Hepatocyte (in vitro differentiated cells): Measurements from ENCODE around the gene BEND6. TPM values are rescaled to one million over a fixed set of nuclear protein-coding genes. Genes with fewer than 3 reads are reported as not detected.

ENCODE experiments used
- DNase-seq: peaks from one replicate; pipeline ENCODE4 v3.0.0-alpha.2; 2016; ENCODE audit warnings: low spot score
- H2AFZ ChIP-seq: fragments of 200-600 bp; sonication (generic); 2 replicates; pipeline ENCODE4 v1.6.0; 2016; ENCODE audit warnings: antibody characterized with exemption, mild to moderate bottlenecking
- H3K27ac ChIP-seq: fragments of 200-600 bp; sonication (generic); 2 replicates; pipeline ENCODE4 v1.5.1; 2016; ENCODE audit warnings: mild to moderate bottlenecking
- H3K27me3 ChIP-seq: fragments of 200-600 bp; sonication (generic); 2 replicates; pipeline ENCODE4 v1.6.1; 2016
- H3K36me3 ChIP-seq: fragments of 200-600 bp; sonication (generic); replicated peaks from 2 replicates; pipeline ENCODE4 v1.5.1; 2016; ENCODE audit warnings: low read depth; ENCODE audit not compliant: insufficient read depth
- H3K4me1 ChIP-seq: fragments of 200-600 bp; sonication (generic); 2 replicates; pipeline ENCODE4 v1.5.1; 2016; ENCODE audit warnings: mild to moderate bottlenecking, moderate library complexity; ENCODE audit not compliant: insufficient read depth
- H3K4me2 ChIP-seq: fragments of 200-600 bp; sonication (generic); 2 replicates; pipeline ENCODE4 v1.6.0; 2016
- H3K4me3 ChIP-seq: fragments of 200-600 bp; sonication (generic); 2 replicates; pipeline ENCODE4 v1.5.1; 2016; ENCODE audit warnings: mild to moderate bottlenecking
- H3K79me2 ChIP-seq: fragments of 200-600 bp; sonication (generic); 2 replicates; pipeline ENCODE4 v1.6.0; 2017; ENCODE audit warnings: mild to moderate bottlenecking
- H3K9me2 ChIP-seq: fragments of 200-600 bp; sonication (generic); replicated peaks from 2 replicates; pipeline ENCODE4 v1.6.0; 2017; ENCODE audit warnings: mild to moderate bottlenecking; ENCODE audit not compliant: insufficient read depth
- H3K9me3 ChIP-seq: fragments of 200-600 bp; sonication (generic); 2 replicates; pipeline ENCODE4 v1.5.1; 2016; ENCODE audit warnings: low read depth, mild to moderate bottlenecking
- H4K20me1 ChIP-seq: fragments of 200-600 bp; sonication (generic); 2 replicates; pipeline ENCODE4 v1.6.0; 2016; ENCODE audit warnings: mild to moderate bottlenecking; ENCODE audit not compliant: insufficient read depth, poor library complexity, severe bottlenecking
- EZH2 ChIP-seq: fragments of 200-600 bp; sonication (generic); IDR thresholded peaks from 2 replicates; pipeline ENCODE4 v1.6.1; 2016; ENCODE audit warnings: antibody characterized with exemption, mild to moderate bottlenecking, borderline replicate concordance
- EZH2phosphoT487 ChIP-seq: fragments of 200-600 bp; sonication (generic); IDR thresholded peaks from one replicate; pipeline ENCODE4 v1.6.1; 2018; ENCODE audit warnings: antibody characterized with exemption, mild to moderate bottlenecking, low read depth, moderate library complexity; ENCODE audit not compliant: unreplicated experiment, severe bottlenecking
- WGBS: methylation state at CpG from one replicate; pipeline ENCODE4 v1.1.6; 2016; ENCODE audit warnings: low lambda C conversion rate; ENCODE audit errors: missing lambda C conversion rate; 5-methylcytosine and 5-hydroxymethylcytosine counted together
- polyA plus RNA-seq: library from polyadenylated mRNA; unstranded; fragments of >200 nt; fragmentation: Nextera tagmentation; extraction: Ambion mirVana; gene quantifications from 2 replicates; pipeline ENCODE4 v1.2.1, GENCODE V29; 2016
- total RNA-seq: library from RNA; depleted of rRNA; stranded (reverse); fragments of >200 nt; gene quantifications from 2 replicates; pipeline ENCODE4 v1.2.3, GENCODE V29; 2014
- TF ChIP-seq, protein P1 (sequence below): fragments of 200-600 bp; sonication (generic); IDR thresholded peaks from 2 replicates; pipeline ENCODE4 v1.5.1; 2016; ENCODE audit warnings: antibody characterized with exemption, mild to moderate bottlenecking; ENCODE audit not compliant: poor library complexity

Gene BEND6
- total and polyA plus RNA-seq, 2 experiments from 2014 or later: 1.2 to 2.0 TPM

DNA sequence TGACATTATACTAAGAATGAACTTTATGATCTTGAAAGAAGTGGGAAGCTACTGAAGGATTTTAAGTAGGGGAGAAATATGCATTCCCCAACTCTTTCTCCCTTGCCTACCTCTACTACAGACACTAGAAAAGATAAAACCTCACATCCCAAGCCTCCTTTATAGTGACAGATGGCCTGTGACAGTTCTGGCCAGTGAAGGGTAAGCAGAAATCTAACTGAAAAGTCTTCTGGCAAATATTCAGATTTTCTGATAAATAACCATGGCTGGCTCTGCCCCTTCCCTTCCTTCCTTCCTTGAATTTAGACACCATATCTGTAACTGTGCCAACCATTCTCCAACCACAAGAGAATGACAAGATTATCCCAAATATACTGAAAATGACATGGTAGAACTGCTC lies 10.2 kb upstream of the BEND6 start:
- H3K27ac ChIP-seq: no peak overlapping the region
- H4K20me1 ChIP-seq: no peaks in the 10 kb centered on the region
- no peaks in the 10 kb centered on the region for H3K36me3 ChIP-seq
- no peaks in the 10 kb centered on the region for H3K9me3 ChIP-seq
- H2AFZ ChIP-seq: no peak overlapping the region
- no peaks in the 10 kb centered on the region for H3K4me1 ChIP-seq
- no peaks in the 10 kb centered on the region for H3K9me2 ChIP-seq
- TF ChIP-seq, protein P1, sequence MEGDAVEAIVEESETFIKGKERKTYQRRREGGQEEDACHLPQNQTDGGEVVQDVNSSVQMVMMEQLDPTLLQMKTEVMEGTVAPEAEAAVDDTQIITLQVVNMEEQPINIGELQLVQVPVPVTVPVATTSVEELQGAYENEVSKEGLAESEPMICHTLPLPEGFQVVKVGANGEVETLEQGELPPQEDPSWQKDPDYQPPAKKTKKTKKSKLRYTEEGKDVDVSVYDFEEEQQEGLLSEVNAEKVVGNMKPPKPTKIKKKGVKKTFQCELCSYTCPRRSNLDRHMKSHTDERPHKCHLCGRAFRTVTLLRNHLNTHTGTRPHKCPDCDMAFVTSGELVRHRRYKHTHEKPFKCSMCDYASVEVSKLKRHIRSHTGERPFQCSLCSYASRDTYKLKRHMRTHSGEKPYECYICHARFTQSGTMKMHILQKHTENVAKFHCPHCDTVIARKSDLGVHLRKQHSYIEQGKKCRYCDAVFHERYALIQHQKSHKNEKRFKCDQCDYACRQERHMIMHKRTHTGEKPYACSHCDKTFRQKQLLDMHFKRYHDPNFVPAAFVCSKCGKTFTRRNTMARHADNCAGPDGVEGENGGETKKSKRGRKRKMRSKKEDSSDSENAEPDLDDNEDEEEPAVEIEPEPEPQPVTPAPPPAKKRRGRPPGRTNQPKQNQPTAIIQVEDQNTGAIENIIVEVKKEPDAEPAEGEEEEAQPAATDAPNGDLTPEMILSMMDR: no peak
- no peak for TF ChIP-seq EZH2
- no peak for TF ChIP-seq EZH2phosphoT487
- no peaks in the 10 kb centered on the region for H3K27me3 ChIP-seq
- no peak overlapping the region for H3K4me2 ChIP-seq
- DNase-seq: no peak
- no peak overlapping the region for H3K4me3 ChIP-seq
- H3K79me2 ChIP-seq: no peaks in the 10 kb centered on the region

DNA sequence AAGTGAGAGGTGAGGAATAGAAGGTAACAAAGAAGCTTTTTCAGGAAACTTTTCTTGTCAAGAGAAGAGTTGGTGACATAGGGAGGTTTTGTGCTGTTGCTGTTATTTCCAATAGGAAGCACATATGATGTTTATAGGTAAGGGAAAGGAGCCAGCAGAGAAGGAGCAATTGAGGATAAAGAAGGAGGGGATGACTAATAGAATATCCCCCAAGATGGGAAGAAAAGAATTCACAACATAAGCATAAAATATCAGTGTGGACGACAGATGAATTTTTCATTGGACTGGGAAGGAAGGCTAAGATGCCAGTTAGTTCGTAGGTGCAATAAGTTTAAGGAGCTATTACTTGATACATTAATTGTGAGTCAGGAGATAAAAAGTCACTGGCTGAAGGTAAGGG lies 8.5 kb upstream of the BEND6 start:
- Histone ChIP-seq H3K4me3 (no peak overlapping the region), H3K79me2 (no peaks in the 10 kb centered on the region), H4K20me1 (no peaks in the 10 kb centered on the region), H2AFZ (no peak overlapping the region), H3K9me2 (no peaks in the 10 kb centered on the region), H3K27me3 (no peaks in the 10 kb centered on the region), H3K36me3 (no peaks in the 10 kb centered on the region), H3K4me1 (no peaks in the 10 kb centered on the region), H3K27ac (no peak overlapping the region), H3K9me3 (no peaks in the 10 kb centered on the region), H3K4me2 (no peak overlapping the region)
- no peak for TF ChIP-seq EZH2
- TF ChIP-seq EZH2phosphoT487: no peak
- TF ChIP-seq, protein P1: no peak
- DNase-seq: no peak
- 91% methylated on average over 2 of the region's 2 CpGs for WGBS

DNA sequence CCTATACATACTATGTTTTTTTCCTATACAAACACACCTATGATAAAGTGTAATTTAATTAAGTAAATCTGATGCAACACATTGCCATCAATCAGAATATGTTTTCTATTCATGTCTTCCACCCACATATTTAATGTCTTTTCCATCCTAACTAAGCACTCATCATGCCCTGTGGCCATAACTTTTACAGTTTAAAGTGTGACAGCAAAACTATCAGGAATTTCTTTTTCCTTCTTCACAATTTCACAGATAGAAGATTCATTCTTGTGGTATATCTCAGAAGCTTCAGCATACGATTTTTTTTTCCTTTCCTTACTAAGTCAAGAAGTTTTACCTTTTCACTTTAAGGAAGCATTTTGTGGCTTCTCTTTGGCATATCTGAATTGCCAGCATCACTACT lies 7.0 kb upstream of the BEND6 start:
- H3K27ac ChIP-seq: no peak overlapping the region
- H3K27me3 ChIP-seq: peaks cover 12% of the 10 kb centered on the region
- H3K4me3 ChIP-seq: no peak overlapping the region
- H3K4me2 ChIP-seq: no peak overlapping the region
- H3K36me3 ChIP-seq: no peaks in the 10 kb centered on the region
- no peak for TF ChIP-seq EZH2phosphoT487
- TF ChIP-seq, protein P1: no peak
- TF ChIP-seq EZH2: no peak
- no peaks in the 10 kb centered on the region for H4K20me1 ChIP-seq
- no peak for DNase-seq
- H3K9me2 ChIP-seq: no peaks in the 10 kb centered on the region
- H3K79me2 ChIP-seq: no peaks in the 10 kb centered on the region
- 92% methylated on average over 1 of the region's 1 CpG for WGBS
- no peaks in the 10 kb centered on the region for H3K4me1 ChIP-seq
- H2AFZ ChIP-seq: no peak overlapping the region
- no peaks in the 10 kb centered on the region for H3K9me3 ChIP-seq

DNA sequence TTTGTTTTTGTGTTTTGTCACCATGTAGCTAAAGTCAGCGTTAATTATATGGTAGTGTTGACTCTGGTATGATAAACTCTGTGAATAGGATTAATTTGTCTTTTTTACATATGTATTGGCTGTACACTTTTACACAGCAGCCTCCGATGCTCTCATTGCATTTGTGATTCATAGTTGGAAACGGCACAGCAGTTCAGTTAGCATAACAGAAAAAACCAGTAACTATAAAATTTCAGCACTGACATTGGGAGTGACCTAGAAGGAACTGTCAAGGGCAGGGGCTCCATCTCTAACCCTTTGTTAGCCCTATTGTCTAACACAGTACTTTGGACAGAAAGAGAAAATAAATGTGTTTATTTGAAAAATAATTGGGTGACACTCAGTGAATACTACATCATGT lies 5.6 kb upstream of the BEND6 start:
- TF ChIP-seq EZH2: no peak
- TF ChIP-seq EZH2phosphoT487: no peak
- TF ChIP-seq, protein P1: no peak
- no peak overlapping the region for H3K27ac ChIP-seq
- DNase-seq: no peak
- no peaks in the 10 kb centered on the region for H3K4me1 ChIP-seq
- H3K9me2 ChIP-seq: no peaks in the 10 kb centered on the region
- no peaks in the 10 kb centered on the region for H3K79me2 ChIP-seq
- H2AFZ ChIP-seq: no peak overlapping the region
- no peaks in the 10 kb centered on the region for H4K20me1 ChIP-seq
- no peaks in the 10 kb centered on the region for H3K36me3 ChIP-seq
- 81% methylated on average over 3 of the region's 3 CpGs for WGBS
- H3K4me2 ChIP-seq: no peak overlapping the region
- H3K9me3 ChIP-seq: no peaks in the 10 kb centered on the region
- peaks cover 25% of the 10 kb centered on the region for H3K27me3 ChIP-seq
- H3K4me3 ChIP-seq: no peak overlapping the region
